GM19023 (cell line): ENCODE data around the gene TCL1B.
"Not testable (repeated sequence)": the region's sequence is repeated elsewhere in the genome, so short reads cannot be mapped to it uniquely, and the experiment has no call there.

Source experiments
- ATAC-seq: cut with Tn5 transposase; IDR thresholded peaks from one replicate; pipeline ENCODE4 v1.9.1; 2021; ENCODE audit warnings: mild to moderate bottlenecking, moderate library complexity; ENCODE audit not compliant: unreplicated experiment

Gene TCL1B

DNA sequence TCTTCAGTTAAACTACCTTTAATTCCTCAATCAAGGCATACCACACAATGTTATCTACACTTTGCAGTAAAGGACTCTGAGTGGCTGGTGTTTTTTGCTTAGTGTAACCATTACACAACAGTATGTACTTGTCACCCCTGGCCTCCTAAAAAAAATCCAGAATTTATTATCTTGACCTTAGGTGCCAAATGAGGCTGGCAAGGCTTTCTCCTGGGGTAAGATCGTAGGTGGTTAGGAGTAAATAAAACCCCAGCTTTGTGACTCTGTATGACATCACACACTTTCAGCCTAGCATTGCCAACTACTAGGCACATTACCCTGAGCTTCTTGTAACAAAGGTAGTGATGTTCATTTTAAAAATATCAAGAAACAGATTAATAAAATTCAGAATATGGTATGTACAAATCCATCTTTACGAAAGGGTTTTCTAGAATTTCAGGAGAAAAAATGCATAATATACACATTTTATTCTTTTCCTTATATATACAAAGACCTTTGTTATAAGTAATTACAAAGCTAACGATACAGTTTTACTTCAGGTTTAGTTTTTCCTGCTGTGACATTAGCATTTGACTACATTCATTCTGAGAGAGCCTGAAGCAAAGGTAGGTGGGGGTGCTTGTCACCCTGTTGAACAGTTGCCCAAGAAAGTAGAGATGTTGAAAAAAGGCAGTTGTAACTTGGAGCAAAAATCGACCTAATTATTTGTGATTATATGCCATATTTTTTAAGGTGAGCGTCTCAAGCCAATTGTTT, 14.2 kb downstream of the TCL1B start:
- ATAC-seq: no peak

DNA sequence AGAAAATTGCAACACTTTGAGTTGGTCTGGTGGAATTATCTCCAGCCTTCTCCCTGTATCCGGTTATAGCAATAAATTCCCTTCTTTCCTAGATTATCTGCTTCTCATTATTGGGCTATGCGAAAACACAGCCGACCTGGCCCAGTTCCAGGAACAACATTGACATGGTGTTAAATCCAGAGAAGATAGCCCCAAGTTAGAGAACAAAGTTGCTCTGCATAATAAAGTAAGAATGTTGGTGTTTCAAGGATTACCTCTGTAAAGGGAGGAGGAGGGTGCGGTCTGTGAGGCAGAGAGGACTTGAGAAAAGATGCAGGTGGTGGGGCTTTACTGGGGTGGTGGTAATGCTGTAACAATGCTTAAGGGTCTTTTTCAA, 15.6 kb downstream of the TCL1B start:
- ATAC-seq: no peak

DNA sequence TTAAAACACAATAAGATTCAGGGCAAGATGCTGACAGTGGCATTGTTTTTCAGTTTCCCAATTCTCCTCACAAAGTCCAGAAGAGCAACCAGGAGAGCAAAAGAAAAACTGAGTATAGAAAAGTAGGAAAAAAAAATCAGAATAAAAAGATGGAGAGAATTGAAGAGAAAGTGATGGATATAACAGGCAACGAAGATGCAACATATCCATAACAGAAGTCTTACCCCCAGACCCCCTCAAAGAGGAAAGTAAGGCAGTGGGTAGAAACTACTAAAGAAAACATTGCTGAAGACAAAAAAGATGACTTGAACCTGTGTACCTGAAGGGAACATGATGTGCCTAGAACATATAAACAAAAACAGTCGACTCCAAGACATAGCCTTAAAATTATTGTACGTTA, 17.1 kb downstream of the TCL1B start:
- ATAC-seq: no peak

DNA sequence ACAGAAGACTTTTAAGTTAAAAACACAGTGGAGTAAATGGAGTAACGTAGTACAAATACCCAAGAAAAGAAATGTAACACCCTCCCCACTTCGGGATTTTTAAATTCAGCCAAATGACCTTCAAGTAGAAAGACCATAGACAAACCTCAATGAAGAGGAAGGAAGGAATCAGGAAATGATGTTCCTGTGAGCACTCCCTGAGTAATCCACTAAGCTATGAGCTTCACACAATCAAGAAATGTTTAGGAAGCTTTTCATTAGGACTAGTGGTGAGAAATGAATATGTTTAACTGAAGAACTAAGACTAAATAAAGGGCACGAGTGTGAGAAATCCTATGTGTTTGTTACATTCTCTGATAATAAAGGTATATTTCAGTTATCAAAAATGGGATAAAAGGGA, 17.6 kb downstream of the TCL1B start:
- ATAC-seq: no peak

DNA sequence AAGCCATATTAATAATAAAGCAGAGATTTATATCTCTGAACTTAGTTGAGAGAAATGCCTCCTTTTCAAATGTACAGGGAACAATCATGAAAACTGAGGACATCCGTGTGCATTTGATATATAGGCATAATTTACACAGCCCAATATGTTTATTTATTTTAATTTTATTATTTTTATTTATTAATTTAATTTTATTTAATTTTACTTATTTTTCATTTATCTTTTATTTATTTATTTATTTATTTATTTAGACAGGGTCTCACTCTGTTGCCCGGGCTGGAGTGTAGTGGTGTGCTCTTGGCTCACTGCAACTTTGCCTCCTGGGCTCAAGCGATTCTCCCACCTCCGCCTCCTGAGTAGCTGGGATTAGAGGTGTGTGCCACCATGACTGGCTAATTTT, 19.3 kb downstream of the TCL1B start:
- no peak for ATAC-seq

DNA sequence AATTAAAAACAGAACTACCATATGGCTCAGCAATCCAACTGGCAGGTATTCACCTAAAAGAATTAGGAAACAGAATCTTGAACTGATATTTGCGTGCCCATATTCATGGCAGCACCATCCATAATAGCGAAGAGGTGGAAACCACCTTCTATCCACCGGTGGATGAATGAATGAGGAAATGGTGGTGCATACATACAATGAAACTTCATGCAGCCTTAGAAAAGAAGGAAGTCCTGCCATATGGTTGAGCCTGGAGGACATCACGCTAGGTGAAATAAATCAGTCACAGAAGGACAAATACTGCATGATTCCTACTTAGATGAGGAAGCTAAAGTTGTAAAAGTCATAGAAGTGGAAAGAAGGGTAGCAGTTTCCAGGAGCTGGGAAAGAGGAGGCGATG, 21.1 kb downstream of the TCL1B start:
- ATAC-seq: no peak

DNA sequence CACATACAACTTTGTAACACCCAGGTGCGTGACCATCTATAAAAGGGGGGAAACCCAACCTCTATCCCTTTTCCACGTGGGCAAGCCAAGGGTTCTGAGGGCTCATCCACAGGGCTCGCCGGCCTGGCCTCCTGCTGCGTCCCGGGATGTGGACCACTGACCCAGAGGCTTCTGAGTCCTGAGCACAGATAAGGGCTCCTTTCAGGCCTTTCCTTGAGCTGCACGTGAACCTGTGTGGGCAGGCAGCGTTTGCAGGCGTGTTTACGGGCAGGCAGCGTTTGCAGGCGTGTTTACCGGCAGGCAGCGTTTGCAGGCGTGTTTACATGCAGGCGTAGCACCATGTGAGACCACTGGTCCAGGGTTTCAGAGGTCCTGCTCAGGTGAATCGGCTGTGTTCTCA, 23.9 kb downstream of the TCL1B start:
- no peak for ATAC-seq

DNA sequence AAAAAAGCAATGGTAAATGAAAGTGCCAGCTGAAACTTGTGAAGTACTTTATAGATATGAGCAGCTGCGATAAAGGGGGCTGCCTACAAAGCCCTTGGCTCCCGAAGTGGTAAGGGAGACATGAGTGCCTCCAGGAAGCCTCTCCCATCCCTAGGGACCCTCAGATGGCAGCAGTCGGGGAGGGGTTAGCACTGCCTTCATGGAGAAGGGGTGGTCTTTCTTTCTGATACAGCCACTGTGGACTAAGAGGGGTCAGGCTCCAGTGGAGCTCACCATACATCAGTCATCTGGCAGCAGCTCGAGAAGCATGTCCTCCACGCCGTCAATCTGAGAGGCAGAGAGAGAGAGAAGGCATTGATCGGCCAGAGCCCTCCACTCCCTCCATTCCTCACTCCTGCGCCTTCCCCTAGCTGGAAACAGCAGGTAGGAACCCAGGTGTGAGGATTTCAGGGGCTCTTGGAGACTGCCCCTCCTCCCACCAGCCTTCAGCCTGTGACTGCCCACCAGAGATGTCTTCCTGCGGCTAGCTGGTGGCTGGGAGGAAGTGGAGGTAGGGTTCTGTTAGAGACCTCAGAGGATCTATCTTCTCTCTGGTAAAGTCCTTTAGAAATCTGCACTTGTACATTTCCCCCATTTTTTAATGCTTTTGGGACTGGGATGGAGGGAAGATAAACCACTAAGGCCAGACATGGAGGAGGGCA, 25.4 kb downstream of the TCL1B start:
- ATAC-seq: no peak

DNA sequence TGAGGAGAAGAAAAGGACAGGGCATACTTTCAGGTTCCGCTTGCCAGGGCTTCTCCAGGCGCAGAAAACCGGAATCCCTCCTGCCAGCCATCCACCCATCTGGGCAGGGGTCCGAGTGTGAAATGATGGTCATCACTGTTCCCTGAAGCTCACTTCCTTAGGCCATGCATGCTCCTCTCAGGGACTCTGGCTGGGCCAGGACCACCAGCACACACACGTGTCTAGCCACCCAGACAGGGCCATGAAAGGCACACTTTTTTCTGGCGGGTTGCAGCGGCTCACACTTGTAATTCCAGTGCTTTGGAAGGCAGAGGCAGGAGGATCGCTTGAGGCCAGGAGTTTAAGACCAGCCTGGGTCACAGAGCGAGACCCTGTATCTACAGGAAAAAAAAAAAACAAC, 26.2 kb downstream of the TCL1B start:
- ATAC-seq: no peak

DNA sequence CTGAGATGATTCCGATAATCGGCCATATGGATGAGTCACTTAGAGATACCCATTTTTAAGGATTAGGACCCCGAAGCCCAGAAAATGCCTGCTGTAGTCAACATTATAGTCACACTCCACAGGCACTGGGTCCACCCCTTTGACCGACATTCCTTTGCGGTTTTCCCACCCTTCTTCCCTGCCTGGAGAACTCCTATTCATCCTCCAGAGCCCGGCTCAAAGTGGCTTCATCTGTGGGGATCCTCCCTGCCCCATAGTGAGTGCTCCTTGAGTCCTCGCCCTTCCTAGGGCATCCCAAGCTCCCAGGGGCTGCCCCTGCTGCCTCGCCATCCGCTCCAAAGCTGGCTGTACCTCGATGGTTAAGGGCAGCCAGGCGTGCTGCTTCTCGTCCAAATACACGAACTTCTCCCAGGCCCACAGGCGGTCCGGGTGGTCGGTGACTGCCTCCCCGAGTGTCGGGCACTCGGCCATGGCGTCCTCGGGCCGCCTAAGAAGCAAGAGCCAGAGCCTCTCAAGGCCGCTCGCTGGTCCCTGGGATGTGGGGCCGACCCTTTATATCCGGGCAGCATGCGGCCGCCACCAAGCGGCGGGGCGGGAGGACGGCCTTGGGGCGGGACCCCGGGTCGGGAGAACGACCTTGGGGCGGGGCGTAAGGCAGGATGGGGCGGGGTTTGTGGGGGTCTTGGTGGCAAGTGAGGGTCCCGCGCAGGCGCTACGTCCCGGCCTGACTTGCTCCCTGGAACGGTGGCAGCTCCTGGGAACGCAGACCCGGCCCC, 27.6 kb downstream of the TCL1B start, which contains the start of gene TCL1A:
Gene TCL1A, minus strand, starts transcription at position 530 of the 776 bp plus-strand sequence. Its CDS starts 59 bp downstream, at position 471.
- peak; percentile 81 for ATAC-seq

DNA sequence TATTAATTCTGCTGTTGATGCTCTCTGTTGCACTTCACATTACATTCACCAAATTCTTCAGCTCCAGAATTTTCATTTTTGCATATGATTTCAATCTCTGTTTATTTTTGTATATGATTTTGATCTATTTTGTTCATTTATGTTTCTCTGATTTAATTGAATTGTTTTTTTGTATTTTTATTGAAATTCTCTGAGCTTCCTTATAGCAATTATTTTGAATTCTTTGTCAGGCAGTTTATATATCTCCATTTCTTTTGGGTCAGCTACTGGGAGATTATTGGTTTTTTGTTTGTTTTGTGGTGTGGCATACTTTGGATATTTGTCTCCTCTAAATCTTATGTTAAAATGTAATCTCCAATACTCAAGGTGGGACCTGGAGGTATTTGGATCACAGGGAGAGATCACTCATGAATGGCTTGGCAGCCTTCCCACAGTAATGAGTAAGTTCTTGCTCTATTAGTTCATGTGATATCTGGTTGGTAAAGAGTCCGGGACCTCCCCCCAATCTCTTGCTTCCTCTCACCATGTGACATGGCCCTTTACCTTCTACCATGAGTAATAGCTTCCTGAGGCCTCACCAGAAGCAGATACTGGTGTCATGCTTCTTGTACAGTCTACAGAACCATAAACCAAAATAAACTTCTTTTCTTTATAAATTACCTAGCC, 36.4 kb downstream of the TCL1B start:
- no peak for ATAC-seq

DNA sequence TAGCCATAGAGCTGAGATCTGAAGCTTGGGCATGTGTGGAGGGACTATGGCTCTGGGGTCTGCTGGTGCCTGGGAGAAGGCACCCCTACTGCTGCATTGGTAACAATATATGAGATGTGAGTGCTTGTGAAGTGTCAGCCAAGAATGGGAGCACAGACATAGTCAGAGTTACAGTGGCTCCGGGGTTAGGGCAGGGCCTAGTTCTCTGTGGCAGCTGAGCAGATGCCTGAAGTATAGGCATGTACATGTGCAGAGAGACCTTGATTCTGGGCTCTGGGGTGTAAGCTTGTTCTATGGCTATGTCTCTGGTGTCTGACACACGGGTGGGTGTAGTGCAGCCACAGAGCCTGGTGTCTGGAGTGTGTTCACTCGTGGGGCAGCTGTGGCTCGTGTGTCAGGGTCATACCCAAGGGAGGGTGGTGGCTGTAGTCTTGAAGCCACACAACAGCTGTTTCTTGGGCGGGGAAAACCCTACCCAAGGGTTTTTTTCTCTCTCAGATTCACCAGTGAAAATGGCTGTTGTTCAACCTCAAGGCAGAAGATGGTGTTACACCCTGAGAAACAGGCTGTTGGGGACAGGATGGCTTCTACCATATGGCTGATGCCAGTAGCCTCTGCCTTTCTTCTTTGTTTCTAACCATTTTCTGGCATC, 39.6 kb downstream of the TCL1B start:
- peak; percentile 90 for ATAC-seq

DNA sequence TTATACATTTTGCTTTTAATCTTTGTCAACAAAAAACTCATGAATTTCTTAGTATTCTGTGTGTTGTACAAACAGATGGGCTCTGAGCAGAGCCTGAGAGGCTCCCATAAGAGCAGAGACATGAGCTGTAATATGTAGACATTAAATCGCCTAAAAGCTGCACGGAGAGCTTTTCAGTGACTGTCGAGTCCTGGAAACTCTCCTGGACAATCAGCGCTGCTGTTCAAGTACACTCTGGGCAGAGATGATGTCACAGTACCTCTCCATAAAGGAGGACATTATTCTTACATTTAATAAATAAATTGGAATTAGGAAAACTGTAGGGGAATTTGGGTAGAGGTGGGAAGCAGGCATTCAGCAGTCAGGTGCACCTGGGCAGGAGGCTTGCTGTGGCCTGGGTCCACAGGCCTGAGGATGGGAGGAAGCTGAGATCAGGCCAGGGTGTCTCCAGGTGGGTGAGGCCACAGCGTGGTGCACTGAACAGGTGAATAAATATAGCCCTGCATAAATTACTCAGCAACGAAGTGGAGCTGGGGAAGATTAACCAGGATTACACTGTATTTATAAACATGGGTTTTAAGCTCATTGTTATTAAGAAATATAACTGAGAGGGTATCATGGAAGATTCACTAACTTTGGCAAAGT, 41.0 kb downstream of the TCL1B start:
- no peak for ATAC-seq

DNA sequence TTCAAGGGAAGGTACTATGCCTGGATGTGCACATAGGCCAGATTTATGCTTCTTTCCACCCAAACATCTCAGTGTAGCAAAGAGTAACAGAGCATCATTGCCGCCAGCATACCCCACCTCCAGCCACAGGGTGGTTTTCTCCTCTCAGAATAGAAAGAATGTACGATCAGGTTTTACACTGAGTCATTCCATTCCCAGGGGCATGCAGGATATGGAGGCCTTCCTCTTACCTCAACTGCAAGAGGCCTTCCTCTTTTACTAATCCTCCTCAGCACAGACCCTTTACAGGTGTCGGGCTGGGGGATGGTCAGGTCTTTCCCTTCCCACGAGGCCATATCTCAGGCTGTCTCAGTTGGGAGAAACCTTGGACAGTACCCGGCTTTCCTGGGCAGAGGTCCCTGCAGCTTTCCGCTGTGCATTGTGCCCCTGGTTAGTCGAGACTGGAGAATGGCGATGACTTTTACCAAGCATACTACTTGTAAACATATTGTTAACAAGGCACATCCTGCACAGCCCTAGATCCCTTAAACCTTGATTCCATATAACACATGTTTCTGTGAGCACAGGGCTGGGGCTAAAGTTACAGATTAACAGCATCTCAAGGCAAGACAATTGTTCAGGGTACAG, 43.3 kb downstream of the TCL1B start:
- ATAC-seq: not testable (repeated sequence)

DNA sequence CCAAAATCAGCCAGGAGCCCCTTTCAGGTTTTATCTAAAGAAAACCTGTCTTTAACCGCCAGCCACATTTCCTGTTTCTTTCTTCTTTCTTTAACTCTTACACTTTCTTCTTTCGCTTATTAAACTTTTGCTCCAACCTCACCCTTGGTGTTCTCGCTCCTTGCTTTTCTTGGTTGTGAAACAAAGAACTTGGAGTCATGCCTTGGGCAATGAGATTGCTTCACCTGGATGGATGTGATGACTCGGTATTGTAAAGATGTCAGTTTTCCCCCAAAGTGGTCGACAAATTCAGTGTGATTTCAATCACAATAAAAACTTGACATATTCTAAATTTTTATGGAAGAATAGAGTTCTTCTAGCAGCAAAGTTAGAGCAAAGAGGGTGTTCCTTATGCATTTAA, 43.9 kb downstream of the TCL1B start:
- no peak for ATAC-seq

DNA sequence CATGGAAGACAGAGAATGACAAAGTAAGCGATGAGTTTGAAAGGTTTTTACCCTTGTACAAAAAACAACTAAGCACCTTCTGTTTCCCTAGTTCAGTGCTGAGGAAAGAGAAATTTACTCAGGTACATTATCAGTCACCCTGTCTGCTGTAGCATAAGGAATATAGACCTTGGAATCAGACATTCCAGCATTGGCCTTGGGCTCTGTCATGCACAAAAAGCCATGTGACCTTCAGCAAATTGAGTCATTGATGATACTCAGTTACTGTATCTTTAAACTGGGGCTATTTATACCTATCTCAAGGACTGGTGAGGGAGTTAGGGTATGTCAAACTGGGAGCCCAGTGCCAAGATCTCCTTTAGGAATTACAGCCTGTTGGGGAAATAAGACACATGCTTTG, 47.0 kb downstream of the TCL1B start:
- no peak for ATAC-seq

DNA sequence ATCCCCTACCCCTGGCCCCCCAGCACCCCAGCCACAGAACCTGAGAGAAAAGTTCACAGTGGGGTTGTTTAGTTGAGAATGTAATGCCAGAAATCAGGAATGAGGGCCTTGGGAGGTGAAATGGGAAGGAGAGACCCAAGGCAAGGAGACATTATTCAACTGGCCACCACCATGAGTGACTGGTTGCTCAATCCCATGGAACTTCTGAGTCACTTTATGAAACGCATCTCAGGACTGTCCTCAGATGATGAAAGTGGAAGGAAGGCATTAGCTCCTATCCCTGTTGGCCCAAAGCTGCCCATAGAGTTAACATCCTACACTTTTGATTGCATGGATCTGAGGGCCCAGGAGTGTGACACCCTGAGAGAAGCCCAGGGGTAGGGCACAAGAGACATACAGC, 53.1 kb downstream of the TCL1B start:
- ATAC-seq: no peak

DNA sequence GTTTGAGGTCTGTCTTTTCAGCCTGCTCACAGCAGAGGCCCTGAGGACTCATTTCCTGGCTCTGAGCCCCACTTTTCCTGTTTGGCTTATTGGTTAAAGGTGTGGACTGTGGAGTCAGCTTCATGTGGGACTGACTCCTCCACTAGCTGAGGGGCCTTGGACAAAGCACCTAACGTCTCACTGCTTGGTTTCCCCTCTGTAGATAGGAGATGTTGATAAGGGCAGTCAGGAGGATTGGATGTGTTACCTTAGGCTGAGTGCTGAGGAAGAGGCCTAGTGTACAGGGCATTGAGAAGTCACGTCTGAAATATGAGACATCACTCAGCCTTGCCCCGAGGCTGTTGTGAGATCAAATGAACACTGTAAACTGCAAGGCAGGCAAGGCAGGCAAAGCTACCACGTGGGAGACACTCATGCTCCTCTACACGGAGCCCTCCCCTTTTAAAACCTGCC, 54.8 kb downstream of the TCL1B start:
- no peak for ATAC-seq

DNA sequence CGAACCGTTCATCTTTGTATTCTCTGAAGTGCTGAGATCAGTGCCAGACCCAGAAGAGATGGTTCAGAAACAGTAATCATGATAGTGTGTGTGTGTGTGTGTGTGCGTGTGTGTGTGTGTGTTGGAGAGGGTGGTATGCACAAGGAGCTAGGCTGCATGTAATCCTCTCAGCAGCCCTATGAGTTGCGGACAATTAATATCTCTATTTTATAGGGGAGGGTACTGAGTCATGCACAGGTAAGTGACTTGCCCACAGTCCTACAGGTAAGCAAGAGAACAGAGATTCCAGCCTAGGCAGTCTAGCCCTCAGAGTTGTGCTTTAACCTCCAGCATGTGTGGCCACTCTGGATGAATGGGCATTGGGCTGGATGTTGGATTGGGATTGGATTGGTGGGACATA, 55.6 kb downstream of the TCL1B start:
- no peak for ATAC-seq
